ENCODE measurements around the gene LDB2. TPM values are rescaled to one million over a fixed set of nuclear protein-coding genes. Genes with fewer than 3 reads are reported as not detected.
"Not testable (repeated sequence)": the region's sequence is repeated elsewhere in the genome, so short reads cannot be mapped to it uniquely, and the experiment has no call there.

Gene LDB2
- total RNA-seq, 1 donor from 2014 or later = 34.3 TPM

- no peak for DNase-seq (ENCODE audit: missing footprints)
- ATAC-seq = peak; percentile 78
- intact Hi-C loops (cut with DNase I) = loop anchor here (5.0 kb wide), 1 partner anchor 41 kb away; no protein-coding TSS in a partner anchor
Observed at GRCh38 chr4:16573206-16573605, 325.2 kb downstream of the LDB2 start.

DNA sequence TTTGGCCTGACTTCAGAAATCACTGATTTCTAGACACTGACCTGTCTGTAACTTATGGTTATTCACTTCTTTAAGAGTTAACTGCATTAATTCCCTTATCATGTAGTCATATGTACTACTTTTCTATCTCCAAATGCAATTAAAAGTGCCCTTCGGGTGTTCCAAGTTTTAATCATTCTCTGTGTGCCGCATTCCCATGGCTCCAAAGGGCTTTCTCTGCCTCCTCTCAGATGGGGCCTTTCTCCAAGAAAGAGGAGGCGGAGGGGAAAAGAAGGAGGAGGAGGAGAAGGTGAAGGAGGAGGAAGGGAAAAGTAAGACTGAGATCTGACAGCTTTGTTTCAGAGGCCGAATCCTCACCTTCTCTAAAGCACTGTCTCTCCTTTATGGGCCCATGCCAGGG, 325.8 kb downstream of the LDB2 start:
- intact Hi-C loops (cut with DNase I) = loop anchor here (5.0 kb wide), 1 partner anchor 40 kb away; no protein-coding TSS in a partner anchor
- no peak for ATAC-seq

DNA sequence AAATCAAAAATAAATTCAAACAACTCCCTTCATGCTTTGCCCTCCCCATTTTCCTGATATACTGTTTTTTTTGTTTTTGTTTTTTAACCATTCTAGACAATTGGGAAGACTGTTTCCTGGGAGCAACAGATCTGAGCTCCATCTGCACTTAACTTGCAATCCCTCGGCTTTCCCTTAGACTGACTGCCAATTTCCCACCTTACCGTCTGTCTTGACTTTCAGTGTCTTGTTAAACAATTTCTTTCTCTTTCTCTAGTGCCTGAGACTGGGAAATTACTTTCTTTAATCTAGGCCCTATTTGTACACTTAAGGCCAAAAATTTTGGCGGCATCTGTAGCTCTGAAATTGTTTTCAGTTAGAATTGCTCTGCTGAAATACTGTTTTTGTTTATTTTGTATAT, 326.3 kb downstream of the LDB2 start:
- ATAC-seq (no peak), DNase-seq (ENCODE audit: missing footprints) (no peak)
- intact Hi-C loops (cut with DNase I) = loop anchor here (5.0 kb wide), 1 partner anchor 40 kb away; no protein-coding TSS in a partner anchor

More for the DNA sequence above, 325.8 kb downstream of the LDB2 start:
- DNase-seq (ENCODE audit: missing footprints) = no peak

DNA sequence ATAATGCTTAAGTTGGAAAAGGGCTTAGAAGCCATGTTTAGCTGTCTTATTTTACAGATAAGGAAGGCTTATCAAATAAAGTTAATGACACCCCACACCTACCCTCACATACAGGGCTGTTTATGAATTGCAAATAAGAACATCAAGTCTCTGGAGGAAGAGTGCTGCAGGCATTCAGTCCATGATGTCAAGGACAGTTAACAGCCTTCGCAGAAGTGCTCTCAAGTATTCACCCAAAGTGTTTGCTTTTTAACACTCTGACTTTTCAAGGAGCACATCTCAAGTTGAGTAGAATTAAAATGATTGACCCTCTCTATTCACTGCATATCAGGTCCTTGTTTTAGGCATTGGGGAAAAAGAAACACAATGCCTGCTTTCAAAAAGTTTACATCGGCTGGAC, 328.7 kb downstream of the LDB2 start:
- DNase-seq (ENCODE audit: missing footprints) (no peak), ATAC-seq (no peak)

DNA sequence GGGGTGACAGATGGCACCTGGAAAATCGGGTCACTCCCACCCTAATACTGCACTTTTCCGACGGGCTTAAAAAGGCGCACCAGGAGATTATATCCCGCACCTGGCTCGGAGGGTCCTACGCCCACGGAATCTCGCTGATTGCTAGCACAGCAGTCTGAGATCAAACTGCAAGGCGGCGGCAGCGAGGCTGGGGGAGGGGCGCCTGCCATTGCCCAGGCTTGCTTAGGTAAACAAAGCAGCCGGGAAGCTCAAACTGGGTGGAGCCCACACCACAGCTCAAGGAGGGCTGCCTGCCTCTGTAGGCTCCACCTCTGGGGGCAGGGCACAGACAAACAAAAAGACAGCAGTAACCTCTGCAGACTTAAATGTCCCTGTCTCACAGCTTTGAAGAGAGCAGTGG, 341.1 kb downstream of the LDB2 start:
- intact Hi-C loops (cut with DNase I); ATAC-seq; DNase-seq (ENCODE audit: missing footprints): not testable (repeated sequence)

More for the DNA sequence above, 328.7 kb downstream of the LDB2 start:
- intact Hi-C loops (cut with DNase I) = loop anchor here (5.0 kb wide), 1 partner anchor 37 kb away; no protein-coding TSS in a partner anchor

DNA sequence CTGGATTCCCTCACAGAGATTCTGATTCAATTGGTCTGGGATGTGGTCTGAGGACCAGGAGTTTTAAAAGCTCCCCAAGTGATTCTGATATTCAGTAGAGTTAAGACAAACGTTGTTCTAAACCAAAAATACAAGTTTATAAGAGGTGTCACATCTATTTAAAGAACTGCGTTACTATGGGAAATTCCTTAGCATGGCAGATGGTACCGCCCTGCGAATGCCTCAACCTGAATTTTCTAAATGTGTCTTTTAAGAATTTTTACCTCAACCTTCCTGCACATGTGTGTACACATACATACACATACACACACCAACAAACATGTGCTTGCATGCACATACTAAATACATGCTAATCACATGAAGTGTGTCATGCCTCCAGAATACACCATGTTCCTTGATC, 343.3 kb downstream of the LDB2 start:
- intact Hi-C loops (cut with DNase I) = no loop called here
- no peak for DNase-seq (ENCODE audit: missing footprints)
- ATAC-seq = no peak

GRCh38 chr4:16550531-16550930, 347.9 kb downstream of the LDB2 start:
- intact Hi-C loops (cut with DNase I) = no loop called here
- ATAC-seq = no peak
- no peak for DNase-seq (ENCODE audit: missing footprints)

DNA sequence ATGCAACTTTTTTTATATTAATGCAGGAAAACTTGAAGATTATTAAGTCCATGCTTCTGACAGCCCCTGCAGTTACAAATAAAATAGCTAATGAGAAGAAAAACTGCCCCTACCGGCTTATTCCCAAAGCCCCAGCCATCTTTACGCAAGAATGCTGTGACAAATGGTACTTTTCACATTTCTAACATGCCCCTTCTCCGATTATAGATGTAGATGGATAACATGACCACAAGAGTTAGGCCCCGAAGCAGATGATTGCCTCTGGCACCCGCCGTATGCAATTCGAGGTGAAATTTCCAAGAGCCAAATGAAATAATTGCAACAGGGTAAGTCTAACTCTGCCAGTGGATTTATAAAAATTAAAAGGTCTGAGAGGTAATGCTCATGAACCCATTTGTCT, 352.8 kb downstream of the LDB2 start:
- intact Hi-C loops (cut with DNase I) = no loop called here
- DNase-seq (ENCODE audit: missing footprints) (no peak), ATAC-seq (no peak)

DNA sequence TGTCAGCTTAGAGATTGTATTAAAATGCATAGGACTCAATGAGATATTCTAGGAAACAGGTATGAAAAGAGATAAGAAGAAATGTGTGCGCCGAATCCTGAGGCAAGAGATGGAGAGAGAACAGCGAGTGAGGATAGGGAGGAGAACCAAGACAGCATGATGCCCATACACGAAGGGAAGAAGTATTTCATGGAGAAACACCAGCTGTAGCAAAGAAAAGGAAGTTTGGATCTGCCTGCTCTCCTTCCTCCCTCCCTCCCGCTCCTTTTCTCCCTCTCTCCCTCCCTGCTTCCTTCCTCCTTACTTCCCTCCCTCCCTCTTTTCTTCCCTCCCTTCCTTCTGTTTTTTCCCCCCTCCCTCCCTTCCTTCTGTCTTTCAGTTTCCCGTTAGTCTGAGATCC, 353.6 kb downstream of the LDB2 start:
- intact Hi-C loops (cut with DNase I) = no loop called here
- DNase-seq (ENCODE audit: missing footprints) = no peak
- ATAC-seq = peak; percentile 27

DNA sequence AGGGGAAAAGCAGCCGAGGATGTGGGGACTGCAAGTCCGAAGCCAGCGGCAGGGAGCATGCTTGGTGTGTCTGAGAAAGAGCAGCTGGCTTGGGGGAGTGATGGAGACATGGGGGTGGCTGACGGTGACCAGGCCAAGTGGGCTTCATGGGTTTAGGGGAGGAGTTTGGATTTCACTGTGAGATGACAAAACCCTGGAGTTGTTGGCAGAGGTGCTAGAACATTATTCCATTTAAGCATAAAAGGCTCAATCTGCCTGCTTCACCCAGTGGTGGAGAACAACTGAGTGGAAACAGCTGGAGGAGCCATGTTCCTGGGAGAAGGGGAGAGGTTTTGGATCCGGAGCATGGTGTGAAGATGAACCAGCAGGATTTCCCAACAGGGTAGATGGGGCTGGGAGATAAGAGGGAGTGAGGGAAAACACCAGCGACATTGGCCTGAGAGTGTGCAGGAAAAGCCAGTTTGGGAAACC, 354.2 kb downstream of the LDB2 start:
- DNase-seq (ENCODE audit: missing footprints) = peak; percentile 70
- intact Hi-C loops (cut with DNase I) = no loop called here

GRCh38 chr4:16537926-16538325, 360.5 kb downstream of the LDB2 start:
- ATAC-seq (no peak), DNase-seq (ENCODE audit: missing footprints) (no peak)
- intact Hi-C loops (cut with DNase I) = no loop called here

More for the DNA sequence above, 354.2 kb downstream of the LDB2 start:
- peak; percentile 96 for ATAC-seq

DNA sequence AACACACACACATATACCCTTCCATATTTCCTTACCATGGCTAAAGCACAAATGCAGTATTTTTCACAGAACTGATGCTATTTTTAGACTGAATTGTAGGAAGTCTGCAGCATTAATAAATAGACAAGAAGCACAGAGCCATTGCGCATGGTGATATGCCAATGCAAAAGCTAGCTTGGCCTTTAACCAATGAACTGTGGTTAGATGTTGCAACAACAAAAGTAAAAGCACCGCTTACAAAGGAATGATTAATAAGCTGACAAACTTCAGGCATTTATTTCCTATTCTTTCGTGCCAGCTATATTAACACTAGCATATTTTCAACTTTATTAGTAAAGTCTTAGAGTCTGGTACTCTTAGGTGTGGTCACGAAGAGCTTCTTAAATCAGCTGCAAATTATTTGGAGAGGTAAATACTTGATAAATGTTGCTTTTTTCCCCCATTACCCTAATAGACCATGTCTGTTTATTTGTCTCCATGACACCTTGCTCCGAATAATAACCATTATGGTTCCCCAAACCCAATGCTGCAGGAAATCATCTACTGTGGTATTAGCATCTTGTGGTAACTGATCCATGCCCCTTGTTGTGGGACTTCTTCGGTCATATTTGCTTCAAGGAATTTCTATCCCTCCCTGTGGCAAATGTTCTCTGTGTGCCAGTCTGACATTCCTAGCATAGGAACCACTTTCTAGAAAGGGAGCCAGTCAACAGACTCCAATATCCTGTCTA, 366.0 kb downstream of the LDB2 start:
- DNase-seq (ENCODE audit: missing footprints) (no peak), ATAC-seq (peak; percentile 68)
- intact Hi-C loops (cut with DNase I) = loop anchor here (5.0 kb wide), 1 partner anchor 40 kb away; no protein-coding TSS in a partner anchor

DNA sequence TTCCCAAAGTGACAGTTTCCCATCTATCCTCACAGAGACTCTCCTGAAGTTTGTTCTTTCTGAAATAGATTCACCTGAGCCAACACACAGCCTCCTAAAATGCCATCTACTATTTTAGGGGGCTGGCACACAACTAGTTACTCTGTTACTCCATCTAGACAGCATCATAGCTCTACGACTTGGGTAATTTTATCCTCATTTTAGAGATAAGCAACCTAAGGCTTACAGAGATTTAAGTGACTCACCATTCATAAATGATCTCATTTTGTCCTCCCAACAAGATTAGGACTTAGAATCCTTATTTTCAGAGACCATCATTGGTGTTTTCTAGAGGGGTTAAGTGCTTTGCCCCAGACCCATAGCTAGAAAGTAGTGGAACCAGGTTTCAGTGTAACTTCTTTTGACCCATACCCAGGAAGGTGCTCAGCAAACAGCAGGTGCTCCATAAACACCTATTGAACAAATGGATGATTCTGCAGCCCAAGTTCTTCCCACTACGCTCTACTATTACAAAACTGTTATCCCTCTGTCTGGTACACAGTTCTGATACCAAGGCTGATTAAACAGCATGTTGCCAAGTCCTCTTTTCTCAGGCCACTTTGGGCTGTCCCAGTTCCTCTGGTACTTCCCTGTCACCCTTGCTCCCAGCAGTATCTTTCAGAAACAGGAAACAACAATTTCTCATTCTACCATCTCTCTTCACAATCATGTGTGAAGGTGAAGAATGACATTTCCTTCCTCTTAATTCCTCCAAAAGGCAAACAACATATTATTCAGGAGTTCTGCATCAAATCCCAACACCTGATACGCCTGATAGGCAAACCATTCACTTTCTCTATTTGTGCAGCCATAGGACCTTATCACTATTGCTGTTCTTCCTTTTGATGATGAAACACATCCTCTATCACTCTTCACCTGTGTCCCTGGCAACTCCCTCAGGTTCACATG, 367.5 kb downstream of the LDB2 start:
- DNase-seq (ENCODE audit: missing footprints) = no peak
- ATAC-seq = peak; percentile 58
- intact Hi-C loops (cut with DNase I) = loop anchor here (5.0 kb wide), 1 partner anchor 41 kb away; no protein-coding TSS in a partner anchor

DNA sequence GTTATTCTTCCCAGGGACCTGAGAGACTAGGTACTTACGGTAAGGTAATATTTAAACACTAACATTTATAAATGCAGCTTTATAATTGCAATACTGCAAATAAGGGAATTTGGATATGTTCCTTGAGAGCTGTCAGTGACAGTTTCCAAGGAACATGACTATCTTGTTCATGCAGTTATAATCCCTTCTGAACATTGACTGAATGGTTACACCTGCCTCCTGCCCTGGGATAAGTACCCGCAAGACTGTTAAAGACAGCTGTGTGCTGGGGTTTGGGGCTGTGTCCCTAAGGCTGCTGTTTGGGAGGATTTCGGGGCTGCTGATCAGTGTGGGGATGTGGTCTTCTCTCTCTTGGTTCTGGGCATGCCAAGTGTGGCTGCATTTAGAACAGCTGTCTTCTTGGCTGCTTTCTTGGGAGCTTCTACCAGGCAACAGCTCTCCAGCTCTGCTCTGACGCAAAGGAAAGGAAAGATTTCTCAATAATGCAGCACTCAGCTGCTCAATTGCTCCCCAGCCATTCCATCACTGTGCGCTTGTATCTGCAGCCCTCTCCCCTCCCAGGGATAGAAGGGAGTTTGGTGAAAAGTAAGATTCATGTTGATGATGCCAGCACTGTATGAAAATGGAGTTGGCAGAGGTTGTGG, 373.4 kb downstream of the LDB2 start:
- intact Hi-C loops (cut with DNase I) = no loop called here
- DNase-seq (ENCODE audit: missing footprints) (no peak), ATAC-seq (peak; percentile 94)

DNA sequence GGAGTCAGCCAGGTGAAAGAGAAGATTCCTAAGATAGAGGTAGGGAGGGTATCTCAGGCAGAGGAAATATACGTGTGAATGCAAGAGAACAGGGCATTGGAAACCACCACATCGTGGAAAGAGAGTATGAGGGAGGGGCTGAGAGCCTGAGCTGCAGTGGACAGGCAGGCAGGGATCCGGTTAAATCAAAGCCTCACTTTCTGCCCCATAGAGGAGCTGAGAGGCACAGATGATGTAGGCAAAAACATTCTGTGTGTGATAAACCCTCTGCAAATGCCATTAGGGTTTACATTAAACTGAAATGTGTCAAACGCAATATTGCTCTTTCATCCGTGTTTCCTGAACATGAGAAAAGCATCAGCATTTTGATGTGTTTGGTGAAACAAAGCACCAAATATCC, 374.0 kb downstream of the LDB2 start:
- DNase-seq (ENCODE audit: missing footprints) (no peak), ATAC-seq (no peak)
- intact Hi-C loops (cut with DNase I) = no loop called here

GRCh38 chr4:16523526-16523925, 374.9 kb downstream of the LDB2 start:
- ATAC-seq; intact Hi-C loops (cut with DNase I); DNase-seq (ENCODE audit: missing footprints): not testable (repeated sequence)

- no peak for ATAC-seq
- intact Hi-C loops (cut with DNase I) = no loop called here
- DNase-seq (ENCODE audit: missing footprints) = no peak
Observed at GRCh38 chr4:16521156-16521915, 377.1 kb downstream of the LDB2 start.

GRCh38 chr4:16516796-16517439, 381.5 kb downstream of the LDB2 start:
- intact Hi-C loops (cut with DNase I) = no loop called here
- ATAC-seq = peak; percentile 6
- no peak for DNase-seq (ENCODE audit: missing footprints)
